NT2/D1 (cell line): ENCODE data around the gene HERC6.

ENCODE experiments used
- SUZ12 ChIP-seq: IDR thresholded peaks from 2 replicates; pipeline ENCODE4 v1.6.1; 2011; ENCODE audit not compliant: insufficient read length, insufficient read depth; ENCODE audit errors: extremely low read depth
- YY1 ChIP-seq: IDR thresholded peaks from 2 replicates; pipeline ENCODE4 v1.6.1; 2011; ENCODE audit not compliant: insufficient read length, insufficient read depth
- ZNF274 ChIP-seq: IDR thresholded peaks from 2 replicates; pipeline ENCODE4 v1.6.1; 2011; ENCODE audit warnings: mild to moderate bottlenecking, low read depth, low read length

DNA sequence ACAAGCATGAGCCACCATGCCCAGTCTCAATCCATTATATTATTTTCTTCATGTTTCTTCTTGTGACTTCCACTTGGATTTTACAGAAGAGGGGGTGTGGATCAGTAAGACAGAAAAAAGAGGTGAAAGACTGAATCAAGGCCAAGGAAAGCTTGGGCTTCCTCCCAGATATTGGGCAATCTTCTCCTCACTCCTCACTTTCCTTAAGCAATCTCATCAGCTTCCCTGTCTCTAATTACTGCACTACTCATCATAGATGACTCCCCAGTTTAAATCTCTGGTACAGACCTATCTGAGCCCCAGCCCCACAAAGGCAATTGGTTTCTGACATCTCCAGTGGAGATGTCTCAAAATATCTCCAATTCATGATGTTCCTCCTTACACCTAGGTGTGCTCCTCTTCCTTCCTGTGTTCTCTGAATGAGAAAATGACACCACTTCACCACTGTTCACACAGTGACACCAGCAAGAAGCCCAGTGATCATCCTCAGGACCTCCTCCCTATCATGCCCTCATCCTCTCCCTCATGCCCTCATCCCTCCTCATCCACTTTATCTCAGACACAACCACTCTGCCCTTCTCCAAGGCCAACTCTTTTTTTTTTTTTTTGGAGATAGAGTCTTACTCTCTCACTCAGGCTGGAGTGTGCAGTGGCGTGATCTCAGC lies 44.8 kb upstream of the HERC6 start:
- TF ChIP-seq ZNF274 (no peak), YY1 (no peak), SUZ12 (no peak)
